AG10803 (cell line): ENCODE data around the gene ASB16.

Source experiments
- DNase-seq: peaks from one replicate; pipeline ENCODE4 v3.0.0; 2010; ENCODE audit warnings: low read depth
- H3K4me3 ChIP-seq: 2 replicates; pipeline ENCODE4 v1.5.1; 2011; ENCODE audit warnings: mild to moderate bottlenecking, low read length, control low read depth
- CTCF ChIP-seq: conservative IDR thresholded peaks from 2 replicates; pipeline ENCODE4 v1.5.1; 2011; ENCODE audit warnings: mild to moderate bottlenecking, low read length, control low read depth, inconsistent platforms

ASB16 gene

GRCh38 chr17:44170499-44171201, at the start of gene ASB16:
ASB16 (plus strand) TSS chr17:44170704; CDS start chr17:44170790, 86 bp downstream.
- DNase-seq: peak; percentile 25
- H3K4me3 ChIP-seq: peak within 1 kb of the TSS; percentile 20; the same call in 1 of the 2 replicates
- TF ChIP-seq CTCF: no peak

GRCh38 chr17:44120851-44121605, 49.5 kb upstream of the ASB16 start:
- TF ChIP-seq CTCF: no peak
- no peak for DNase-seq
- H3K4me3 ChIP-seq: peak overlapping the region; percentile 89

GRCh38 chr17:44121997-44122815, 48.3 kb upstream of the ASB16 start:
- no peak for DNase-seq
- TF ChIP-seq CTCF: no peak
- peak overlapping the region; percentile 89 for H3K4me3 ChIP-seq

GRCh38 chr17:44122816-44123355, 47.6 kb upstream of the ASB16 start:
- TF ChIP-seq CTCF: no peak
- no peak for DNase-seq
- H3K4me3 ChIP-seq: peak overlapping the region; percentile 89

GRCh38 chr17:44123356-44124117, 47.0 kb upstream of the ASB16 start, which contains the start of gene HDAC5:
HDAC5 (minus strand) TSS chr17:44123641; CDS start chr17:44117515, 6,126 bp downstream.
- peak within 1 kb of the TSS; percentile 89 for H3K4me3 ChIP-seq
- peak; percentile 93 for DNase-seq
- peak; percentile 57 for TF ChIP-seq CTCF

GRCh38 chr17:44124118-44124438, 46.4 kb upstream of the ASB16 start:
- H3K4me3 ChIP-seq: peak overlapping the region; percentile 74
- TF ChIP-seq CTCF: no peak
- DNase-seq: no peak
